Measurements from ENCODE around the gene HOXB3. TPM values are rescaled to one million over a fixed set of nuclear protein-coding genes. Genes with fewer than 3 reads are reported as not detected.

Gene HOXB3
- total RNA-seq, 1 donor from 2014 or later, result 0.57 TPM

- Mint-ChIP-seq H3K36me3 (ENCODE audit: low read depth) (peaks cover 2% of the 10 kb centered on the region), H3K27ac (ENCODE audit: unreplicated experiment) (no peak overlapping the region), H3K27me3 (ENCODE audit: low read depth) (peaks cover 94% of the 10 kb centered on the region), H3K9me3 (ENCODE audit: low read depth) (no peaks in the 10 kb centered on the region), H3K4me3 (ENCODE audit: unreplicated experiment) (no peak overlapping the region), H3K4me1 (ENCODE audit: low read depth) (peaks cover 10% of the 10 kb centered on the region)
- TF ChIP-seq CTCF (IDR thresholded peaks at IDR 0.05), result no peak
- DNase-seq (ENCODE audit: low spot score), result no peak
Observed at GRCh38 chr17:48592577-48592976, 2.5 kb upstream of the HOXB3 start.

- Mint-ChIP-seq H3K9me3 (ENCODE audit: low read depth) (no peaks in the 10 kb centered on the region), H3K27me3 (ENCODE audit: low read depth) (peaks cover 94% of the 10 kb centered on the region), H3K4me1 (ENCODE audit: low read depth) (peaks cover 10% of the 10 kb centered on the region), H3K36me3 (ENCODE audit: low read depth) (peaks cover 2% of the 10 kb centered on the region), H3K4me3 (ENCODE audit: unreplicated experiment) (no peak overlapping the region), H3K27ac (ENCODE audit: unreplicated experiment) (no peak overlapping the region)
- no peak for TF ChIP-seq CTCF (IDR thresholded peaks at IDR 0.05)
- no peak for DNase-seq (ENCODE audit: low spot score)
Observed at GRCh38 chr17:48592057-48592514, 2.0 kb upstream of the HOXB3 start.

- H3K27me3 Mint-ChIP-seq (ENCODE audit: low read depth), result peaks cover 94% of the 10 kb centered on the region
- H3K9me3 Mint-ChIP-seq (ENCODE audit: low read depth), result no peaks in the 10 kb centered on the region
- no peak for DNase-seq (ENCODE audit: low spot score)
- no peak overlapping the region for H3K4me3 Mint-ChIP-seq (ENCODE audit: unreplicated experiment)
- TF ChIP-seq CTCF (IDR thresholded peaks at IDR 0.05), result no peak
- no peak overlapping the region for H3K27ac Mint-ChIP-seq (ENCODE audit: unreplicated experiment)
- peaks cover 2% of the 10 kb centered on the region for H3K36me3 Mint-ChIP-seq (ENCODE audit: low read depth)
- peaks cover 9% of the 10 kb centered on the region for H3K4me1 Mint-ChIP-seq (ENCODE audit: low read depth)
Observed at GRCh38 chr17:48591255-48592056, 1.4 kb upstream of the HOXB3 start.

GRCh38 chr17:48590607-48591161 is 643 bp upstream of the HOXB3 start:
- no peak for TF ChIP-seq CTCF (IDR thresholded peaks at IDR 0.05)
- no peak overlapping the region for H3K4me3 Mint-ChIP-seq (ENCODE audit: unreplicated experiment)
- H3K4me1 Mint-ChIP-seq (ENCODE audit: low read depth), result peaks cover 10% of the 10 kb centered on the region
- no peak for DNase-seq (ENCODE audit: low spot score)
- H3K36me3 Mint-ChIP-seq (ENCODE audit: low read depth), result no peaks in the 10 kb centered on the region
- peaks cover 96% of the 10 kb centered on the region for H3K27me3 Mint-ChIP-seq (ENCODE audit: low read depth)
- no peak overlapping the region for H3K27ac Mint-ChIP-seq (ENCODE audit: unreplicated experiment)
- H3K9me3 Mint-ChIP-seq (ENCODE audit: low read depth), result no peaks in the 10 kb centered on the region

- Mint-ChIP-seq H3K9me3 (ENCODE audit: low read depth) (no peaks in the 10 kb centered on the region), H3K36me3 (ENCODE audit: low read depth) (no peaks in the 10 kb centered on the region), H3K4me3 (ENCODE audit: unreplicated experiment) (no peak overlapping the region), H3K27me3 (ENCODE audit: low read depth) (peaks cover 93% of the 10 kb centered on the region), H3K4me1 (ENCODE audit: low read depth) (peaks cover 17% of the 10 kb centered on the region), H3K27ac (ENCODE audit: unreplicated experiment) (no peak overlapping the region)
- no peak for TF ChIP-seq CTCF (IDR thresholded peaks at IDR 0.05)
- no peak for DNase-seq (ENCODE audit: low spot score)
Observed at GRCh38 chr17:48589060-48589830, 796 bp downstream of the HOXB3 start.
